Stomach (tissue), 9 donors: Measurements from ENCODE around the gene TATDN2. TPM values are rescaled to one million over a fixed set of nuclear protein-coding genes. Genes with fewer than 3 reads are reported as not detected.

Experiments used
- DNase-seq, 2 donors: peaks; one replicate each; pipeline versions ENCODE4 v3.0.0 to v3.0.0-alpha.2; 2013 to 2019
- H3K27ac ChIP-seq, 5 donors: fragments of 200-600 bp in 4 of 5; sonication (generic) in 4 of 5; one replicate each; pipeline ENCODE4 v1.5.1; 2013 to 2019; ENCODE audit warnings: mild to moderate bottlenecking in 1 of 5, moderate library complexity in 1 of 5
- H3K27me3 ChIP-seq, 3 donors: fragments of 200-600 bp; sonication (generic); one replicate each; pipeline ENCODE4 v1.5.1; 2017 to 2019; ENCODE audit warnings: mixed run types in 1 of 3
- H3K36me3 ChIP-seq, 4 donors: fragments of 200-600 bp; sonication (generic); 1 replicate in 3 of 4; 2 replicates in 1 of 4; pipeline ENCODE4 v1.5.1; 2016 to 2019
- H3K4me1 ChIP-seq, 4 donors: fragments of 200-600 bp; sonication (generic); one replicate each; pipeline ENCODE4 v1.5.1; 2016 to 2019
- H3K4me3 ChIP-seq, 4 donors: fragments of 200-600 bp; sonication (generic) in 3 of 4; one replicate each; pipeline ENCODE4 v1.5.1; 2016 to 2019; ENCODE audit warnings: mild to moderate bottlenecking in 1 of 4
- H3K9me3 ChIP-seq, 4 donors: fragments of 200-600 bp; sonication (generic); one replicate each; pipeline ENCODE4 v1.5.1; 2016 to 2019
- CTCF ChIP-seq, 7 experiments: fragments of 450-650 bp in 4 of 7; fragments of 200-600 bp in 3 of 7; sonication (generic) in 3 of 7; IDR thresholded peaks; one replicate each; pipeline ENCODE4 v1.5.1; 2016 to 2019; ENCODE audit warnings: antibody characterized with exemption in 7 of 7, control low read depth in 2 of 7, mild to moderate bottlenecking in 1 of 7
- EP300 ChIP-seq: sonication (generic); formaldehyde crosslinking; IDR thresholded peaks from one replicate; pipeline ENCODE4 v1.6.1; 2017; ENCODE audit warnings: antibody characterized with exemption
- POLR2A ChIP-seq, 4 donors: fragments of 450-650 bp; IDR thresholded peaks; one replicate each; pipeline ENCODE4 v1.6.1; 2016; ENCODE audit warnings: antibody characterized with exemption in 4 of 4, control low read depth in 2 of 4, mild to moderate bottlenecking in 1 of 4, moderate library complexity in 1 of 4
- POLR2AphosphoS5 ChIP-seq, 3 donors: sonication (generic); formaldehyde crosslinking; IDR thresholded peaks; one replicate each; pipeline ENCODE4 v1.6.1; 2016; ENCODE audit warnings: antibody characterized with exemption in 3 of 3
- WGBS, 5 donors: extraction: QIAGEN DNeasy Blood & Tissue Kit in 3 of 5; methylation state at CpG; one replicate each; pipeline versions ENCODE4 v1.1.5 to v1.1.7; 2013 to 2018; 5-methylcytosine and 5-hydroxymethylcytosine counted together
- intact Hi-C: fragments of 100-400 bp; cut with DNase I; formaldehyde crosslinking; loops from one replicate; pipeline ENCODE4 v1.15.1; 2023; ENCODE audit warnings: low total_unique reads
- polyA plus RNA-seq, 3 donors: library from polyadenylated mRNA; stranded (reverse); fragments of 200-250 nt; gene quantifications; one replicate each; pipeline ENCODE4 v1.2.3, GENCODE V29; 2013
- total RNA-seq, 5 donors: library from RNA; depleted of rRNA; stranded (reverse); fragments of >200 nt; gene quantifications; one replicate each; pipeline versions ENCODE4 v1.1.0 to v1.2.3, GENCODE V29; 2014 to 2016
- donor health status: healthy with polysubstance abuse.
- donor health status: Bipolar disorder and iron deficiency.
- donor health status: healthy.

TATDN2 gene
- total and polyA plus RNA-seq, 8 donors = 10.4 to 37.5 (median 17.1) TPM

- Histone ChIP-seq H3K4me3 (no peak overlapping the region), H3K36me3 (peaks cover 0 to 60% (median 40%) of the 10 kb centered on the region in 4 donors), H3K4me1 (peaks cover 8 to 52% (median 8%) of the 10 kb centered on the region in 4 donors), H3K27me3 (no peaks in the 10 kb centered on the region), H3K27ac (no peak overlapping the region), H3K9me3 (no peaks in the 10 kb centered on the region)
- intact Hi-C loops = loop anchor here (10.0 kb wide), 1 partner anchor 61 kb away; the partner anchor contains the start of gene IRAK2
- WGBS, 5 donors = 75 to 81% (median 78%) methylated on average over 10 of the region's 10 CpGs
- no peak for DNase-seq
- TF ChIP-seq EP300 (no peak), CTCF (IDR thresholded peaks at IDR 0.05) (no peak), POLR2AphosphoS5 (IDR thresholded peaks at IDR 0.05) (no peak), POLR2A (IDR thresholded peaks at IDR 0.05) (no peak)
These were observed 22.0 kb upstream of the TATDN2 start for GRCh38 chr3:10226293-10226692.

- no peaks in the 10 kb centered on the region for H3K27me3 ChIP-seq
- TF ChIP-seq EP300 (no peak), POLR2AphosphoS5 (IDR thresholded peaks at IDR 0.05) (no peak), CTCF (IDR thresholded peaks at IDR 0.05) (no peak), POLR2A (IDR thresholded peaks at IDR 0.05) (no peak)
- peak overlapping the region in 2 of 5 donors; percentile 47 to 51 for H3K27ac ChIP-seq
- peaks cover 0 to 52% (median 34%) of the 10 kb centered on the region in 4 donors for H3K36me3 ChIP-seq
- 80 to 87% (median 83%) methylated on average over 4 of the region's 4 CpGs for WGBS, 5 donors
- no peak for DNase-seq
- no peaks in the 10 kb centered on the region for H3K9me3 ChIP-seq
- intact Hi-C loops = loop anchor here (10.0 kb wide), 1 partner anchor 64 kb away; the partner anchor contains the start of gene IRAK2
- H3K4me1 ChIP-seq = peaks cover 3 to 38% (median 8%) of the 10 kb centered on the region in 4 donors
- H3K4me3 ChIP-seq = no peak overlapping the region
These were observed 19.9 kb upstream of the TATDN2 start for GRCh38 chr3:10228248-10228950.

- Histone ChIP-seq H3K27ac (no peak overlapping the region), H3K36me3 (peaks cover 0 to 60% (median 43%) of the 10 kb centered on the region in 4 donors), H3K9me3 (no peaks in the 10 kb centered on the region), H3K4me1 (peaks cover 0 to 27% (median 8%) of the 10 kb centered on the region in 4 donors), H3K27me3 (no peaks in the 10 kb centered on the region), H3K4me3 (no peak overlapping the region)
- 86 to 94% (median 93%) methylated on average over 7 of the region's 7 CpGs for WGBS, 5 donors
- TF ChIP-seq POLR2AphosphoS5 (IDR thresholded peaks at IDR 0.05) = no peak
- TF ChIP-seq CTCF (IDR thresholded peaks at IDR 0.05) = no peak
- no peak for TF ChIP-seq POLR2A (IDR thresholded peaks at IDR 0.05)
- TF ChIP-seq EP300 = no peak
- DNase-seq = no peak
- intact Hi-C loops = loop anchor here (10.0 kb wide), 1 partner anchor 65 kb away; the partner anchor contains the start of gene IRAK2
These were observed 18.7 kb upstream of the TATDN2 start for GRCh38 chr3:10229576-10229975.

- Histone ChIP-seq H3K27ac (no peak overlapping the region), H3K27me3 (no peaks in the 10 kb centered on the region), H3K9me3 (no peaks in the 10 kb centered on the region), H3K4me3 (no peak overlapping the region), H3K4me1 (peaks cover 0 to 14% (median 0%) of the 10 kb centered on the region in 4 donors), H3K36me3 (peaks cover 8 to 81% (median 59%) of the 10 kb centered on the region in 4 donors)
- DNase-seq = no peak
- WGBS, 5 donors = 76 to 86% (median 78%) methylated on average over 7 of the region's 7 CpGs
- no peak for TF ChIP-seq CTCF (IDR thresholded peaks at IDR 0.05)
- no peak for TF ChIP-seq EP300
- TF ChIP-seq POLR2AphosphoS5 (IDR thresholded peaks at IDR 0.05) = no peak
- no peak for TF ChIP-seq POLR2A (IDR thresholded peaks at IDR 0.05)
- intact Hi-C loops = no loop called here
These were observed 16.1 kb upstream of the TATDN2 start for GRCh38 chr3:10232137-10232536.
